Measurements from ENCODE around the gene GAS6.

DNA sequence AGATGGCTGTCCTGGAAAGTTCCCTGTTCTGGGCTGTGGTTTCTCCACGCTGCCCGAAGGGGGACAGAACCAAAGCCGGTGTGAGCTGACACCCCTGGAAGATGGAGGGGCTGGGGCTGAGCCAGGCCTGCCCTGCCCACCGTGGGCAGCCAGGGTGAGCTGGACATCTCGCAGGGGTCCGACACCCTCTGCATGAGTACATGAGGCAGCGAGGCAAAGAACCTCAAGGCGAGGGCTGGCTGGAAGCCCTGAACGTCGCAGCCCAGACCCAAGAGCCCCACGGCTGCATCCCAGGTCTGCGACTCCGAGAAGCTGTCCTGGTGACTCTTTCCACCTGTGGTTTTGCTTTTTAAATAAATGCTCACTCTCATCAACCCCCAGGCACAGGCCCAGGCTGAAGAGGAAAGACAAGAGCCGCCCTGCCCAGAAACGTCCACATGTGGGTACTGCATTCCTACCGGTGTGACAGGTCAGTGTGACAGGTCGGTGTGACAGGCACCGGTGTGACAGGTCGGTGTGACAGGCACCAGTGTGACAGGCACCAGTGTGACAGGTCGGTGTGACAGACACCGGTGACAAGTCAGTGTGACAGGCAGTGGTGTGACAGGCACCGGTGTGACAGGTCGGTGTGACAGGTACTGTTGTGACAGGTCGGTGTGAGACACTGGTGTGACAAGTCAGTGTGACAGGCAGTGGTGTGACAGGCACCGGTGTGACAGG is 30.6 kb downstream of the GAS6 start:
- TF ChIP-seq, protein P1, sequence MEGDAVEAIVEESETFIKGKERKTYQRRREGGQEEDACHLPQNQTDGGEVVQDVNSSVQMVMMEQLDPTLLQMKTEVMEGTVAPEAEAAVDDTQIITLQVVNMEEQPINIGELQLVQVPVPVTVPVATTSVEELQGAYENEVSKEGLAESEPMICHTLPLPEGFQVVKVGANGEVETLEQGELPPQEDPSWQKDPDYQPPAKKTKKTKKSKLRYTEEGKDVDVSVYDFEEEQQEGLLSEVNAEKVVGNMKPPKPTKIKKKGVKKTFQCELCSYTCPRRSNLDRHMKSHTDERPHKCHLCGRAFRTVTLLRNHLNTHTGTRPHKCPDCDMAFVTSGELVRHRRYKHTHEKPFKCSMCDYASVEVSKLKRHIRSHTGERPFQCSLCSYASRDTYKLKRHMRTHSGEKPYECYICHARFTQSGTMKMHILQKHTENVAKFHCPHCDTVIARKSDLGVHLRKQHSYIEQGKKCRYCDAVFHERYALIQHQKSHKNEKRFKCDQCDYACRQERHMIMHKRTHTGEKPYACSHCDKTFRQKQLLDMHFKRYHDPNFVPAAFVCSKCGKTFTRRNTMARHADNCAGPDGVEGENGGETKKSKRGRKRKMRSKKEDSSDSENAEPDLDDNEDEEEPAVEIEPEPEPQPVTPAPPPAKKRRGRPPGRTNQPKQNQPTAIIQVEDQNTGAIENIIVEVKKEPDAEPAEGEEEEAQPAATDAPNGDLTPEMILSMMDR (IDR thresholded peaks at IDR 0.05) = no peak
- TF ChIP-seq POLR2A (IDR thresholded peaks at IDR 0.05) = no peak

Measured in upper lobe of left lung (tissue), 4 donors.